Measurements from ENCODE around the gene PLCB1. TPM values are rescaled to one million over a fixed set of nuclear protein-coding genes. Genes with fewer than 3 reads are reported as not detected.

Gene PLCB1
- total RNA-seq, 1 experiment from 2014 or later: 4.4 TPM

- Histone ChIP-seq H2AFZ (ENCODE audit: low read length) (no peak overlapping the region), H3K9me2 (replicated peaks; ENCODE audit: low read length) (no peaks in the 10 kb centered on the region), H3K9ac (ENCODE audit: low read length) (no peak overlapping the region), H4K20me1 (ENCODE audit: low read length) (no peaks in the 10 kb centered on the region), H3K36me3 (ENCODE audit: low read depth, low read length) (no peaks in the 10 kb centered on the region), H3K4me3 (ENCODE audit: low read length) (no peak overlapping the region), H3K4me1 (ENCODE audit: insufficient read depth, low read length) (no peaks in the 10 kb centered on the region), H3K79me2 (ENCODE audit: low read length) (no peaks in the 10 kb centered on the region), H3K27me3 (ENCODE audit: low read length) (peaks cover 73% of the 10 kb centered on the region), H3K4me2 (ENCODE audit: low read length) (no peak overlapping the region), H3K27ac (ENCODE audit: low read length) (no peak overlapping the region), H3K9me3 (ENCODE audit: low read length) (no peaks in the 10 kb centered on the region), H3F3A (ENCODE audit: low read length, unreplicated experiment) (no peaks in the 10 kb centered on the region)
- intact Hi-C loops (cut with micrococcal nuclease): no loop called here
- ChIA-PET POLR2A (ENCODE audit: unreplicated experiment) (no interaction called here), CTCF (no interaction called here)
- no TSS peak for BruUV-seq (replicated peaks)
- DNase-seq: no peak
- no peak for TF ChIP-seq EZH2 (IDR thresholded peaks at IDR 0.05; ENCODE audit: low read length, unreplicated experiment)
- no peak for TF ChIP-seq EZH2phosphoT487 (IDR thresholded peaks at IDR 0.05; ENCODE audit: borderline replicate concordance, low read length)
- no peak for TF ChIP-seq CTCF (conservative IDR thresholded peaks at IDR 0.05; ENCODE audit: low read depth, low read length)
- no peak for ATAC-seq
Measured at GRCh38 chr20:8542110-8542486, 410.0 kb downstream of the PLCB1 start.

- Histone ChIP-seq H3K27me3 (ENCODE audit: low read length) (peaks cover 56% of the 10 kb centered on the region), H4K20me1 (ENCODE audit: low read length) (no peaks in the 10 kb centered on the region), H3K9me3 (ENCODE audit: low read length) (no peaks in the 10 kb centered on the region), H3K9ac (ENCODE audit: low read length) (no peak overlapping the region), H3K4me3 (ENCODE audit: low read length) (no peak overlapping the region), H3K36me3 (ENCODE audit: low read depth, low read length) (no peaks in the 10 kb centered on the region), H3K4me1 (ENCODE audit: insufficient read depth, low read length) (no peaks in the 10 kb centered on the region), H3F3A (ENCODE audit: low read length, unreplicated experiment) (no peaks in the 10 kb centered on the region), H2AFZ (ENCODE audit: low read length) (no peak overlapping the region), H3K4me2 (ENCODE audit: low read length) (no peak overlapping the region), H3K27ac (ENCODE audit: low read length) (no peak overlapping the region), H3K9me2 (replicated peaks; ENCODE audit: low read length) (no peaks in the 10 kb centered on the region), H3K79me2 (ENCODE audit: low read length) (no peaks in the 10 kb centered on the region)
- intact Hi-C loops (cut with micrococcal nuclease): no loop called here
- no TSS peak for BruUV-seq (replicated peaks)
- CTCF ChIA-PET: no interaction called here
- POLR2A ChIA-PET (ENCODE audit: unreplicated experiment): no interaction called here
- peak; percentile 31 for DNase-seq
- peak; percentile 46 for ATAC-seq
- TF ChIP-seq EZH2phosphoT487 (IDR thresholded peaks at IDR 0.05; ENCODE audit: borderline replicate concordance, low read length) (no peak), CTCF (conservative IDR thresholded peaks at IDR 0.05; ENCODE audit: low read depth, low read length) (no peak), EZH2 (IDR thresholded peaks at IDR 0.05; ENCODE audit: low read length, unreplicated experiment) (no peak)
Measured at GRCh38 chr20:8545212-8545611, 413.1 kb downstream of the PLCB1 start.

- POLR2A ChIA-PET (ENCODE audit: unreplicated experiment): no interaction called here
Measured at GRCh38 chr20:8547035-8547650, 415.1 kb downstream of the PLCB1 start.

More at GRCh38 chr20:8547035-8547650, 415.1 kb downstream of the PLCB1 start:
- intact Hi-C loops (cut with micrococcal nuclease): no loop called here
- Histone ChIP-seq H2AFZ (ENCODE audit: low read length) (no peak overlapping the region), H3K4me3 (ENCODE audit: low read length) (no peak overlapping the region), H3K79me2 (ENCODE audit: low read length) (no peaks in the 10 kb centered on the region), H3K27ac (ENCODE audit: low read length) (no peak overlapping the region), H4K20me1 (ENCODE audit: low read length) (no peaks in the 10 kb centered on the region), H3K9ac (ENCODE audit: low read length) (no peak overlapping the region), H3K4me2 (ENCODE audit: low read length) (no peak overlapping the region), H3K36me3 (ENCODE audit: low read depth, low read length) (no peaks in the 10 kb centered on the region), H3K9me3 (ENCODE audit: low read length) (no peaks in the 10 kb centered on the region), H3K27me3 (ENCODE audit: low read length) (peaks cover 48% of the 10 kb centered on the region), H3K9me2 (replicated peaks; ENCODE audit: low read length) (no peaks in the 10 kb centered on the region), H3K4me1 (ENCODE audit: insufficient read depth, low read length) (no peaks in the 10 kb centered on the region), H3F3A (ENCODE audit: low read length, unreplicated experiment) (no peaks in the 10 kb centered on the region)
- no TSS peak for BruUV-seq (replicated peaks)
- DNase-seq: no peak
- no peak for TF ChIP-seq EZH2 (IDR thresholded peaks at IDR 0.05; ENCODE audit: low read length, unreplicated experiment)
- no peak for TF ChIP-seq CTCF (conservative IDR thresholded peaks at IDR 0.05; ENCODE audit: low read depth, low read length)
- TF ChIP-seq EZH2phosphoT487 (IDR thresholded peaks at IDR 0.05; ENCODE audit: borderline replicate concordance, low read length): no peak
- ATAC-seq: no peak
- CTCF ChIA-PET: no interaction called here

Measured in PC-3 (cell line).